Right hindlimb (tissue), 1 donor: ENCODE data around the gene DOCK10.

Source experiments
- DNase-seq: peaks from one replicate; pipeline ENCODE4 v3.0.0-alpha.2; 2018

The DOCK10 gene

GRCh38 chr2:224753743-224754540, 288.3 kb downstream of the DOCK10 start:
- DNase-seq: no peak

- no peak for DNase-seq
These were observed 290.1 kb downstream of the DOCK10 start for GRCh38 chr2:224751996-224752698.

GRCh38 chr2:224749136-224749535, 293.1 kb downstream of the DOCK10 start:
- DNase-seq: no peak

GRCh38 chr2:224747765-224748164, 294.5 kb downstream of the DOCK10 start:
- no peak for DNase-seq

DNA sequence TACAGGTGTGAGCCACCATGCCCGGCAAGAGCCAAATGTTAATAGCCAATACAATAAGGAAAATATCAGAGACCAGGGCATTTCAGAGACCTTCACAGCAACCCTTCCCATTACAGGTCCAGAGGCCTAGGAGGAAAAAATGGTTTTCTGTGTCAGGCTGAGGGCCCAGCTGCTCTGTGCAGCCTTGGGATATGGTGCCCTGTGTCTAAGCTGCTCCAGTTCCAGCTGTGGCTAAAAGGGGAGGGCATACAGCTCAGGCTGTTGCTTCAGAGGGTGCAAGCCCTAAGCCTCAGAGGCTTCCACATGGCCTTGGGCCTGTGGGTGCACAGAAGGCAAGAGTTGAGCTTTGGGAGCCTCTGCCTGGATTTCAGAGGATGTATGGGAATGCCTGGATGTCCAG, 306.0 kb downstream of the DOCK10 start:
- no peak for DNase-seq

- no peak for DNase-seq
These were observed 307.3 kb downstream of the DOCK10 start for GRCh38 chr2:224734949-224735348.

GRCh38 chr2:224731665-224732064, 310.6 kb downstream of the DOCK10 start:
- DNase-seq: no peak

DNA sequence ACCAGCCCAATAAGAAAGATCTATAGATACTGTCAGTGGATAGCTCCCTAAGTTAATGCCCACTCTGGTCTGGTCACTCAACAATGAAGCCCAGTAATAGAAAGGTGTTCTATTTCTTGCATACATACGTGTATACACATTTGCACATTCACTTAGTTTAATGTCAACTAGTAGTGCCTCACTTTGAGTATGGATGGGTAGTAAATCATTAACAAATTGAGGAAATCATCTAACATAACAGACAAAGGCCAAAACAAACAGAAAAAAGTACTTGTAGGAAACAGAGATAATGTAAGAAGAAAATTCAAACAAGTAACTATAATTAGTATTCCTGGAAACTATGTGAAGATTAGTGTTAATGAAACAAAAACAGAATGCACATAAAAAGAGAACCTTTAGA, 312.8 kb downstream of the DOCK10 start:
- no peak for DNase-seq

GRCh38 chr2:224724331-224724730, 317.9 kb downstream of the DOCK10 start:
- DNase-seq: no peak

DNA sequence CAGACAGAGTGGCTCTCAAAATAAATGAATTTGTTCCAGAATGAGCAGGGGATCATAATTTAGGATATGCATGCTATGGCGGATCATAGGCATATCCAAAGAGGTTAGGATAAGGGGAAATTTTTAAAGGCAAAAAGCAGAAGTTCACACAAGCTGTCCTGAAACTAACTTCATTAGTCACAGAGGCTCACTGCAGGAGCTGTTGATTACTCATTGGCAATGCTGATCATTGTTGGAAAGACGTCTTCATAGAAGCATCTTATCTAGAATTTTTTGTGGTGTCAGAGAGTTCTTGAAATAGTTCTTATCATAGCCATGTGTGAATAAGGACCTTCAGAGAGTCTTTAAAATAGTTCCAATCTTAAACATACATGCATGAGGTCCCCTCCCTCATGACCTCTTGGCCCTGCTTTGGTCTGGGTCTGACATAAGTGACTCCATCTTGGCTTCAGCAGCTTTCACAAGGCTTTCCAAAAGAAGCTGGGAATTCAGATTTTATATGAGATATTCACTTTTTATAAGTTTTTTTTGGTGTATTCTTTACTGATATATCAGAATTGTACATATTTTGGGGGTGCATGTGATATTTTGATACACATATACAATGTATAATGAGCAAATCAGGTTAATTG, 318.6 kb downstream of the DOCK10 start:
- no peak for DNase-seq

GRCh38 chr2:224722770-224723169, 319.5 kb downstream of the DOCK10 start:
- DNase-seq: no peak

DNA sequence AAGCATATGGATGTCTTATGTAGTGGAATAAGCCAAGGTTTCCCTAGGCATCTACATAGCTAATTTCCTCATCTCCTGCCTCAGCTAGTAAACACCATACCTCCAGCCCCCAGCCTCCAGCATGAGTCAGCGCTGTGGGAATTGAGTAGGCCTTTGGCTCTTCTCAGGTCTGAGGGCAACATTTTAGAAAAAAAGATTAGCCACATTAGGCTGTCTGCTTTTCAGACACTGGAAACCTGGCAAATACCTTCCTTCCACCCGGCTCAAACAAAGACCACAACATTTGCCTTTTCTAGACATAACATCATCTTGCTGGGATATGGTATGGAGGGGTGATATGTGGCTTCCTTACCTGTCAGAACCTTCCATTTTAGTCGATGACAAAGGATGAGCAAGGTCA, 320.0 kb downstream of the DOCK10 start:
- DNase-seq: no peak

GRCh38 chr2:224716921-224717320, 325.3 kb downstream of the DOCK10 start:
- DNase-seq: no peak

DNA sequence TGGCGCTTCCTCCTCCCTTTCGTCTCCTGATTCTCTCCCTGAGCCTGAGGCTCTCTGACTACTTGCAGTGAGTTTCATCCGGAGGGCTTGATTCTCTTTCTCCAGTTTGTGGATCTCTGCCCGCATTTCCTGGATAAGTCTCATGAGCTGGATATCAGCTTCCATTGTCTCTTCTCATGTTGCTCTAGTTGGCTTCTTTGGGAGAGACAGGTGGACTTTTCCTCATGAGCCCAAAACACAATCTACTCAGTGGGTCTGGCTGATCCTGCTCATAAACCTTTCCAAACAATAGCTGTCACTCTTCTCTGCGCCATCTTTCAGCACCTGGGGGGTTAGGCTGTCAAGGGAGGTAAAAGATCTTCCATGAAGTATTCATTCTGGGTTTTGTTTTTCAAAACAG, 326.1 kb downstream of the DOCK10 start, which contains the start of gene CCDC195:
Gene CCDC195 (minus strand): TSS at position 165 of the 400 bp plus-strand sequence. CDS start 0 bp downstream, at position 165.
- DNase-seq: no peak
